Inflammatory macrophage treated with lipopolysaccharide for 4 hours (primary cell): ENCODE data around the gene RXFP1.

Experiments used
- DNase-seq: peaks from one replicate; pipeline ENCODE4 v3.0.0-alpha.2; 2020

The RXFP1 gene

GRCh38 chr4:158543191-158543590 lies 21.5 kb downstream of the RXFP1 start:
- DNase-seq = peak; percentile 38

- DNase-seq = peak; percentile 62
Observed at GRCh38 chr4:158544141-158544540, 22.5 kb downstream of the RXFP1 start.

GRCh38 chr4:158553364-158553763 lies 31.7 kb downstream of the RXFP1 start:
- DNase-seq = no peak

GRCh38 chr4:158560284-158560683 lies 38.6 kb downstream of the RXFP1 start:
- no peak for DNase-seq

GRCh38 chr4:158566860-158567259 lies 45.2 kb downstream of the RXFP1 start:
- DNase-seq = no peak

GRCh38 chr4:158571736-158572135 lies 50.1 kb downstream of the RXFP1 start:
- DNase-seq = no peak

GRCh38 chr4:158572608-158573007 lies 50.9 kb downstream of the RXFP1 start:
- DNase-seq = no peak

GRCh38 chr4:158578476-158578875 lies 56.8 kb downstream of the RXFP1 start:
- peak; percentile 24 for DNase-seq

- no peak for DNase-seq
Observed at GRCh38 chr4:158580064-158580463, 58.4 kb downstream of the RXFP1 start.

GRCh38 chr4:158581161-158581560 lies 59.5 kb downstream of the RXFP1 start:
- DNase-seq = peak; percentile 45

GRCh38 chr4:158586881-158587280 lies 65.2 kb downstream of the RXFP1 start:
- DNase-seq = no peak

- DNase-seq = no peak
Observed at GRCh38 chr4:158588285-158588684, 66.6 kb downstream of the RXFP1 start.

- DNase-seq = no peak
Observed at GRCh38 chr4:158588777-158589176, 67.1 kb downstream of the RXFP1 start.

- no peak for DNase-seq
Observed at GRCh38 chr4:158590306-158590705, 68.6 kb downstream of the RXFP1 start.

GRCh38 chr4:158590824-158591223 lies 69.1 kb downstream of the RXFP1 start:
- DNase-seq = no peak

GRCh38 chr4:158597879-158598596 lies 76.4 kb downstream of the RXFP1 start:
- no peak for DNase-seq

GRCh38 chr4:158599150-158599549 lies 77.5 kb downstream of the RXFP1 start:
- DNase-seq = peak; percentile 75

GRCh38 chr4:158599765-158600498 lies 78.2 kb downstream of the RXFP1 start:
- DNase-seq = no peak

GRCh38 chr4:158604369-158604768 lies 82.7 kb downstream of the RXFP1 start:
- DNase-seq = no peak

GRCh38 chr4:158605393-158605792 lies 83.7 kb downstream of the RXFP1 start:
- no peak for DNase-seq

GRCh38 chr4:158606969-158607368 lies 85.3 kb downstream of the RXFP1 start:
- DNase-seq = no peak

- DNase-seq = peak; percentile 57
Observed at GRCh38 chr4:158609116-158609515, 87.4 kb downstream of the RXFP1 start.

- peak; percentile 84 for DNase-seq
Observed at GRCh38 chr4:158610790-158611189, 89.1 kb downstream of the RXFP1 start.

GRCh38 chr4:158613046-158613445 lies 91.4 kb downstream of the RXFP1 start:
- DNase-seq = no peak

- DNase-seq = no peak
Observed at GRCh38 chr4:158617956-158618355, 96.3 kb downstream of the RXFP1 start.
